Stimulated activated CD4-positive, alpha-beta T cell treated with anti-CD3 and anti-CD28 coated beads, Interleukin-4, amount 100 ng/mL, for 48 hours (primary cell): ENCODE measurements around the gene MCC.

Experiments used
- DNase-seq, 2 donors: peaks; one replicate each; pipeline ENCODE4 v3.0.0-alpha.2; 2020; ENCODE audit warnings: low read depth in 2 of 2

Gene MCC

DNA sequence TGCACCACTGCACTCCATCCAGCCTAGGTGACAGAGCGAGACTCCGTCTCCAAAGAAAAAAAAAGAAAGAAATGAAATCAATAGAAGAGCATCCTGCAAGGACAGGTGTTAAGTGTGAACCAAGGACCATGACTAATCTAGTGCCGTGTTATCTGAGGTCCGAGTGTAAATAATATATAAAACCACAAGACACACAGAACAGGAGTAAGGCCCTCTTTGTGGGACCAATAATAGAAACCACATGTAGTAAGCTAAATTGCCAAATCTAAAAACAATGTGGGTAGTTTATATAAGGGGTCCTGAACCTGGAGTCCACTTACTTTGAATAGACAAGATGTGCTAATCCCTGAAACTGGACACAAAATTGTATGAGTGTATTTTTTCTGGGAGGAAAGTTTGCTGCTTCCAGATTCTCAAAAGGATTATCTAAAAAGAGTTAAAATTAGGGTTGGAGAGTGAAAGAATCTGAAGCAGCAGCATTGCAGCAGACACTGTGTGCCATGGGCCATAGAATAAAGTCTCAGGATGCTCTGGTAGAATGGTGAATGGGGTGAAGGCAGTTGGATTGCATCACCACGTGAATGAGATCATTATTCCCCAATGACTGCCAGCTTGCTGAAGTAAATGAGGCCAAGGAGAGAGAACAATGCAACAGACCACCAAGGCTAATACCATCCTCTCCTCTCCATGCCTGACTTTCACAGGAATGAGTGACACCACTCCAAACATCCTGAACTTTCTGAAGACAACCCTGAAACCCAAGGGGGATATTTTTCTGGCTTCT lies 288.9 kb downstream of the MCC start:
- DNase-seq, result no peak

DNA sequence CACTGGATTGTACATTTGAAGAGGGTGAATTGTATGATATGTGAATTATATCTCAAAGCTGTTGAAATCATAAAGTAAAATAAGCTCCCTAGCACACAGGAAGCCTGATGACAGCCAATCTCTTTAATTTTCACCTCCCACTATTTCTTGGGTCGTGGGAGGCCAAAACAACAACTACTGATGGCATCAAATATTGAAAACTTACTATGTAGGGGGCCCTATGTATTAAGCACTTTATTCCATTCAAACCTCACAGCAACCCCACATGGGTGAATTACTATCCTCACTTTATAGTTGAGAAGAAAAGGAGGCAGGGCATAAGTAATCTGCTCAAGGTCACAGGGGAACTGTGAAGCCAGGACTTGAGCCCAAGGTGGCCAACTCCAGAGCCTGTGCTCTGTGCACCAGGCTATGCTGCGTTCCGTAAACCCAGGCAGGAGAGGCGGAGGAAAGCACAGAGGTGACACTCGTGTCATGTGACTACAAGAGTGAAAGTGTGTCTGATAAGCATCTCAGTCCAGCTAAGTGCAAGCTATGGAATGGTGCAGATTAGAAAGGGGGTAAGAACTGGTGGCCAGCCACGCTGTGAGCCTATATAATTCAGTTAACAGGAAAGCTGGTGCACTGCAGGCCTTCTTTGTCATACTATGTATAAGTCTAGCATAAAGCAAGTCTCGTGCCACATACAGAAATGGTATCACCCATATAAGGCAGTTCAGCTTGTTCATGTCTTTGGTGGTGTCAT lies 290.6 kb downstream of the MCC start:
- DNase-seq, result no peak

DNA sequence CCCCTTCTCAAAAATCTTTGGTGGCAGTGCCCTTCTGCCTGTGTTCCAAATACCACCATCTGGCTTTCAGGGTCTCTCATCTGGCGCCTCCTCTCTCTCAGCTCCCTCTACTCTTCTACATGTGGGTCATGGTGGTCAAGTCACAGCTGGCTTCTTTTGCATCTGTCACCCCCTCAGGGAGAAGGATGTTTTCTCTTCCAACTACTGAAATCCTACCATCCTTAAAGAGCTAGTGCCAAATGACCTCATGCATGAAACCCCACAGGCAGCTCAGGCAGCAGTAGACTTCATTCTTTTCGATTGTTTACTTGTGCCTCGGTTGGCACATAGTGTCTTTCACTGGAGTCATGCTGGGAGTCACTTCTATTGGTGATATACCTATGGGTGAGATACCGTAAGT lies 292.5 kb downstream of the MCC start:
- DNase-seq, result no peak

DNA sequence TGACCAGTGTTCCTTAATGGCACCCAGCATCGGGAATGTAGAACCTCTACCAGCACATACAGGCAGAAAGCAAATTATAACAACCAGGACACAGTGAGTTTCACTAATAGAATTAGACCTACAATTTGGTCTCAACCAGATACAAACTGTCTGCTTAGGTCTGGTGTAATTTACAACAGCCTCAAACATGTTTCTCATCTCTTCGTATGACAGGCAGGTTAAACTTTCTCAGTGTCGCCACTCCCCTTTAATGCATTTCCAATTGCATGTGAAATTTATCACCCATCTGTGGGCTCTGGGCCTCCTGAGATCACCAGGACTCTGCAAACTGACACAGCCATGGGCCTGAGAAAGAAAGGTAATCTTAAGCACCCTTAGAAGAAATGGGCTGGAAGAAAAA lies 293.0 kb downstream of the MCC start:
- no peak for DNase-seq

DNA sequence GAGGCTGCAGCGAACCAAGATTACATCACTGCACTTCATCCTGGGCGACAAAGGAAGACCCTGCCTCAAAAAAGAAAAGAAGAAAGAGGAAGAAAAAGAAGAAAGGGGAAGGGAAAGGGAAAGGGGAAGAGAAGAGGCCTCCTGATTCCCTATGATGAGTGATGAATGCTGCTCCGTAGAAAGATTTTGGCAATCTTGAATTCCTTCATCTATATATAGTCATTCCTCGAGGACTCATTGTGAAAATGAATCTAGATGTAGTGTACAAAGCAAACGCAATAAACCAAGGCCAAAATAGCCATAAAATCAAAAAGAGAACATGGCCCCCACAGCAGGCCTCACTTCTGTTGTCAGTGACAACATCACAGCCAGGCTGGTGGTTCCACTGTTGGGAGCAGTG lies 293.7 kb downstream of the MCC start:
- DNase-seq, result no peak

DNA sequence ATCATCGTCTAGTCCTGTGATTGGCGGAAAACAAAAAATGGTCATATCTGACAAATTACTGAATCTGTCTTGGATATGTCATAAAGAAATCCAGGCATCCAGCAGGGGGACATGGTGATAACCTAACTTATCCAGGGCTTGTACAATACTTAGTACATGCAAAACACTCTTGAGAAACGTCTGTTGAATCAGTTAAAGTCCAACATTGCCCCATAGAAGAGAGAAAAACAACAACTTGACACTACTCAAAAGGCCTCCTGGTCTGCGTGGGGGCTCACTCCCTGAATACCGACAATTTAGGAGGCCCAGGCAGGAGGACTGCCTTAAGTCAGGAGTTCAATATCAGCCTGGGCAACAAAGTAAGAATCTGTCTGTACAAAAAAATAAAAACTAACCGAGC lies 294.1 kb downstream of the MCC start:
- DNase-seq, result no peak

DNA sequence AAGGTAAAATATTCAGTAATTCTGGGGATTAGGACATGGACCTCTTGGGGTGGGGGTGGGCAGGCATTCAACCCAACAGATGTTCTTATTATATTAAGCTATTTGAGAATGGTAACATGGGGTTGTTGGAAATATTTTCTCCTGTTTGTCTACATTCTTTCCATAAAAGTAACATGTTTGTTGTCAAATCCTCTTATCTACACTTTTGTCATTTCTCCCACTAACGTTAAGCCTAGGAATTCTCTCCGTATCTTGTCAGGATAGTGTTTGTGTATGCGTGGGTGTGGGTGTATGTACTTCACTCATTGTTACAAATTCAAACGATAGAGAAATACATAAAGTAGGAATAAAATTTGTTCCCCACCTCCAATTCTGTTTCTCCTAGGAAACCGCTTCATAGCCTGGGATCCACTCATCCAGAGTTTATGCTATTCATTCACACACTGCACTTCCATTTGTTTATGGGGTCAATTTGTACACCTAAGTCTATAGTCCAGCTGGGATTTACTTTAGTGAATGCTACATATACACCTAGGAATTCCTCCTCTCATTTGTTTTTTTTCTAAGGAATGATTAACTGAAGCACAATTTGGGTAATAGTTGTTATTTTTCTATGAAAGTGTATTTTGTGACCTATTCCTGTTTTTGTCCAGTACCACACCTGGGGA lies 294.8 kb downstream of the MCC start:
- no peak for DNase-seq

DNA sequence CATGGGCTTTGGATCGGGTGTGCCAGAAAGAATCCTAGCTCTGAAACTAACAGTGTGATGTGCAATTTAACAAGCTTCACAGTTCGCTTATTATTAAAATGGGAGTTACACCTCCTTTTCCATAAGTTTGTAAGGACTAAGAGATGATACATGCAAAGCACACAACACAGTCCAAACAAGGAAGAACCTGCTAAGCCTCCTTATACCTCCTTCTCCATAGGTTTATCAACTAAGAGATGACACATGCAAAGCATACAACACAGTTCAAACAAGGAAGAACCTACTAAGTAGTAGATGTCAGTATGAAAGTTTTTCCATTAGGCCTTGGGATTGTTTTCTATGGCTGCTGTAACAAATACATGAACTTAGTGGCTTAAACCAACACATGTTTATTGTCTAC lies 295.7 kb downstream of the MCC start:
- no peak for DNase-seq

DNA sequence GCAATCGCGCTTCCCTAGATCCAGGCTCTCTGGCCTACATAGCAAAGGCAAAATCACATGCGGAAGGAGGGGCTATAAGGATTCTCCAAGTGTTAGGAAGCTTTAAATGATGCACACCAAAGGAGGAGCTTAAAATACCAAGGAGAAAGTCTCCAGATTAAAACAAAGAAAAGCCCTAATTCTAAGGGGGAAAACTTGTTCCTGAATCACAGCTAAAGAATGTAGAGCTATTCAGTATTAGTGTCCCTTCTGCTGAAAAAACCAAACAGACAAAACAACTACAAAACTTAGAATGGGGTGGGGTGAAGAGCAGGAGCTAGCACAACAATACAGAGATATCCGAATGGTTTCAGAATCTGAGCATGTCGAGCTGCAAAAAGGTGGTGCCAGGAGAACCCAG lies 297.9 kb downstream of the MCC start:
- DNase-seq, result no peak

DNA sequence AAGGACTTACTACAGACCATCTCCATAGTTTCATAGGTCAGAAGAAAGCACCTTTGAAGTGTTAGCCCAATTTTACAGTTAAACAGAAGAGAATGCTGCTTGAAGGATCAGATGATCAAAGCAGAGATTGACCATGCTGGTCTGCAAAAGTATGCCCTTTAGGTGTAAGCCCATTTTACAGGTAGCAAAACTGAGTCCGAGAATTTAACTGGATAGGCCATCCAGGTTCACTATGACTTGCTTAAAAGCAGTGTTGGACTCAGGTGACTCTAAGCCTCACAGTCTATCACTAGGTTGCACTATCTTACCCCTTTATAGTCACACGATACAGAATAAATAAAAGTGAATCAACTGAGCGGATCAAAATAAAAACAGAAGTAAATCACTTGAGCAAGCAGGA lies 299.0 kb downstream of the MCC start:
- DNase-seq, result no peak

DNA sequence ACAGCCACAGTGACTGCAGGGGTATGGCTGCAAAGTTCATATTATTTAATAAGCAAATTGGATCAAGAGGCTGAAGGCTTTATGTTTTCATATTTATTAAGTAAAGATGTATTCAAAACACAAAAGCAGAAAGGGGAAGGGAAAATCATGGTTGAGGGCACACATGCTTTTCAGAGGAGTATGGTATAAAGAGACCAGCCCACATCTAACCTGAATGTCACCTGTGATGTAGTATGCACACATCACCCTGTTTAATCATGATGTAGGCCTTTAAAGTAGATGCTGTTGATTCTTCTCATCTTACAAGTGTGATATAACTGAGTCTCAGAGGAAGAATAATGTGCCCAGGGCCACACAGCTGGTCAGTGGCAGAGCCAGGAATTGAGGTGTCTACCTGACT lies 299.8 kb downstream of the MCC start:
- DNase-seq, result no peak

DNA sequence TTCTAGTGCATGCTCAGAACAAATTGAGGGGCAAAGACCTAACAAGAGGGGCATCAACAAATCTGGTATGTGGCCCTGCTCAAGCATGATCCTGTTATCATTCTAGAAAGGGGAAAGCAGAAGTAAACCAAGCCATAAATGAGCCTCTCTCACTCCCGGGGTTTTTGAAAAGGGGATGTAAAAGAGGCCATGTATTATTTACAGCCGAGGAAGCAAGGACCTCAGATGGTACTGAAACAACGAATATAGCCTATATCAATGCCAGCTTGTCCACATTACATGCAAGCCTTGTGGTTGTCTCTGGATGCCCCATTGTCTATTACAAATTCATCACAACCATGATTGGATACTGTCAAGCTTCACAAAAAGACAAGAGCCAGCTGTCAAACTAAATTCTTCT lies 300.3 kb downstream of the MCC start:
- no peak for DNase-seq

DNA sequence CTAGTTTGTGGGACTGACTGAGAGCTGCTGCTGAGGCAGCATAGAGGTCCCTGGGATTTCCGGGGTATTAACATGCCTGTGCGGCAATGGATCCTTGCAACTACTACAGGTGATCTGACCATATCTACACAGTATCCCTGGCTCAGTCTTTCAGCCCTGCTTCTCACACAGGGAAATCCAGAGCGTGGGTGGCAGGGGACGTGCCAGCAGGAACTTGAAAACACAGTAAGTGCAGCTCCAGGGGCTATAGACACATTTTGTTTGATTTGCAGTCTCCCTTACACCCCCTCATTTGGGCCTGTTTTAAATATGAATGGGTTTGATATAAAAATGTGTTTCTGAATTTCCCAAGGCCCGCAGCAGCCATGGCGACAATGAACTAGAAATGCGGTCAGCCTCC lies 302.2 kb downstream of the MCC start:
- no peak for DNase-seq

DNA sequence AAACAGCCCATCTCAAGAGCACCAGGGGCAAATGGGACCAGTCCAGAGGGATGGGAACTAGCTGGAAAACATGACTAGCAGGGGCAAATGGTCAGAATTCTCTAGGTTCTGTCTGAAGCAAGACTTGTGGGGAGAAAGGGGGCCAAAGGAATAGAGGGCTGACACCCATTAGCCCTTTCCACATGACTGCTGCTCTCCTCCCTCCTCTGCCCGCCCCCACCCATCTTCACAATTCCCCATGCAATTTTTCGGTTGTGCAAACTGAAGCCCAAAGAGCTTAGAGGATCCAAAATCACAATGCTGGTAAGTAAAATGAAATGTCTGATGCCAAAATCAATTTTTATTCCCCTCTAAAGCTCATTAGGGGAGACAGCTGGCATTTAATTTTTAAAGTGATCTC lies 304.6 kb downstream of the MCC start:
- no peak for DNase-seq

DNA sequence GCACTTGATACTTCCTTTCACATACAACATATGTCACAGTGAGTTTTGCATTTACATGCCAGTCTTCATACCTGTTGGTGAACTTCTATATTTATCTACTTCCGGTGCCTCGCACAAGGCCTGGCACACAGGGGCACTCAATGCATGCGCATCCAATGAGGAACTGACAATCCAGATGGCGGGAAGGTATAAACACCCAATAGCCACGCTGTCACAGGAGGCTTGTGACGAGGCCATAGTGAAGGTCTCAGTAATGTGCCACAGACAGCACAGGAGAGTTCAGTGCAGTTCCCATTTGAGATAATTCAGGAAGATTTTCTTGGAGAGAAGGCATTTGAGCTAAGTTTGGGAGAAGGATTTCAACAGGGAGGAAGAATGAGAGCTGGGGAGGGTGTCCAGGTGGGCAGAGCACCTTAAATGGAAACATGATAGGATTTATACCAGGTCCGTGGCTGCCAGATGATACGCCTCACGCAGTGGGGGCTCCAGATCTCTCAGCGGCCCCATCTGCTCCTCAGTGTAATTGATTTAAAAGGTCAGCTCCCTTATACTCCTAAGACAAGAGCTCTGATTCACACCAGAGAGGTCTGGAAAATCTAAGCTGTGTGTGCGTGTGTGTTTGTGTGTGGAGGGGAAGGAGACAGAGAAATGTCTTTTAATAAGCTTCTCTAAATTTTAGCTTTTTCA lies 305.5 kb downstream of the MCC start:
- DNase-seq, result no peak

DNA sequence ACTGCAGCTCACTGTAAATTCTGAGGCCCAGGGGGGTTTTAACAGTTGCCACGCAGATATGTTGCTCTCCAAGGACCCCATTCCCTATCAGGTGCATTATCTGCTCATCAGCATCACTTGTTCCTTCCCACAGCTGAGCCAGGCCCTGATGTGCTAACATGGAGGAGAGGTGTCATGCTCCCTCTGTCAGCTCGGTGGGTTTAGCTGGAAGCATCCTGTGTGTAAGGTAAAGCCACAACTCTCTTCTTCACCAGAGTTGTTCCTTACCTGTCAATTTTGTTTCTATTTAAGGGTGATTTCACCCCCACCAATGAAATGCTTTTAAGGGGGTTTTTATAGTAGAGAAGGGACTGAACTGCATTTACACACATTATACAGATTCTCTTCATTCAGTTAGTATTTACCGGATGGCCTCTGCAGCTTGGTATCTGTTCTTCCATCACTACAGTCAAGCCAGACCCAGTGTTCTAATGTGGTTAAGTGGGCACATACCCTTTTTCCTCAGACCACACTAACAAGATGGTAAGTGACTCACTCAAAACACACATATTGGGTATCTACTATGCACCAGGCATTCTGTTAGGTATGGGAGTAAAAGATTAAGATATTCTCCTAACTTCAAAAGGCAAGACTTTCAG lies 306.3 kb downstream of the MCC start:
- DNase-seq, result no peak

DNA sequence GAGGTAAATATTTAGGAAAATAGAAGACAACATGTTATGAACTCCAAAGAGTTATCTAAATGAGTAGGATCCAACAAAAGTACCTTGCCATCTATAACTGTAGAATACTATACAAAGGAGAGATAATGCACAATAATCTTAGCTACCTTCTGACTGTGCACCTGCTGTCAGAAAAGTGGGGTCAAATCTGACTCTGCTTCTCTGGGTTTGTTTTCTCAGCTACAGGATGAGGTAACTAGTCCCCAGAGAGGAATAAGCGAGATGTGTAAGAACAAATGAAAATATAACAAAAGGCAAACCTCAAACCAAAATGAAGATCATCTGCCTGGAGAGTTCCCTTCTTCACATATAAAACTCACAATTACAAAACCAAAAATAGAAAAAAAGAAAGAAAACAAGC lies 306.8 kb downstream of the MCC start:
- DNase-seq, result no peak

DNA sequence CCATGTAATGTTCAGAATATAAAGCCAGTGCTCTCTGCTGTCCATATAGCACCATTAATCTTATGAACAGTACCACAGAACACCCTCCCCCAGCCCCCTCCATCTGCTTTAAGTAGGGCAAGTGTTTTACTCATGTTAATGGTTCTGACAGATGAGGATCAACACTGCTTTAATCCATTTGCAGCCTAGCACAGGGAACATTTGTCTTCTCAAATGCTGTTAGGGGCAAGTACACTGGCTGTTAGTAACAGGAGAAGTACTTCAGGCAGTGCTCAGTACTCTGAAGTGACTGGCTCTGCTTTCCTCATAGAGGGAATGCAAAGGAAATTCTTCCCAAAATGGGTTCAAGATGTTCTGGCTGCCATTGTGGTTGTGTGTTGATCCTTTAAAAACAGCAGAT lies 309.1 kb downstream of the MCC start:
- no peak for DNase-seq

DNA sequence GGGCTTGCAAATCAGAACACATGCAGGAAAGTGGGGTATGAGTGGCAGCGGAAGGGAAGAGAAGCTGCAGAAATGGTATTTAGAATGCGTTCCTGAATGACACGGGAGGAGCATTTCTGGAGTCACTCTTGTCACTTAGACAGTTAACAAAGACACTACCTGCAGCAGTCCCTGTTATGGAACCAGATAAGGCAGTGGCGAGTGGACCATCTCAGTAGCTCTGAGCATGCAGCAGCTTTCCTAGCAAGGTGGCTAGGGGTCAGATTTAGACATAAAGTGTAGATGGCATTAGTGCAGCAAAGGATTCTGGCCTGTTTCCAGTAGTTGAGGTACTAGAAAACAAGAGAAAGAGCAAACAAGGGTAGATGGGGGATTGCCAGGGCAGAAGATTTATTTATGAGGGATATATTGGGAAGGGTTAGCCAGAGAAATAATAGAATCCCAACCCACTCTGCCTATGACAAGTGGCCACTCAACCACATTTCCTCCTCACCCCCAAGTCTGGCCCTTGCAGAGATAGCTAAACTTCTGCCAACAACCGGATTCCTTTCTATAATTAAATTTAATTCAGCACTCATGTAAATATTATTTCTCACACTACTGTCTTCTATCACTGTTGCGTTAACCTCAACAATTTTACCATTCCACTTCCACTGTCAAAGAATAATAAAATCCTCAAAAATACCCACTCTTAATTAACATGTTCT lies 310.0 kb downstream of the MCC start:
- no peak for DNase-seq

DNA sequence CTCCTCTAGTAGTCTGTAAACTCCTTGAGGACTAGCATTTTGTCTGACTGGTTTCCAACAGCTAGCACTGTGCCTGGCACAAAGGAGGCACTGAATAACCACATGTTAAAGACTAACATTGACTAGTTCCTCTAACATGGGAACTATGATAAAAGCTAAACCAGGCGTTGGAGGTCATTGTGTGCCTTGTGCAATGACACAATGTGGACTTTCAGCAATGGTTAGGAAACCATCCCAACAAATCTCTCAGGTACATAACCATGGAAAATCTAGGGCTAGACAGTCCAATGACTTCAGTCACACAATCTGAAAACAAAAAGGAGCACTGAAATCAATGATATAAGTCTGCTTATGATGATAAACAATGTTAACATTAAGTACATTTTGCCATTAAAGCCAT lies 311.0 kb downstream of the MCC start:
- DNase-seq, result no peak

DNA sequence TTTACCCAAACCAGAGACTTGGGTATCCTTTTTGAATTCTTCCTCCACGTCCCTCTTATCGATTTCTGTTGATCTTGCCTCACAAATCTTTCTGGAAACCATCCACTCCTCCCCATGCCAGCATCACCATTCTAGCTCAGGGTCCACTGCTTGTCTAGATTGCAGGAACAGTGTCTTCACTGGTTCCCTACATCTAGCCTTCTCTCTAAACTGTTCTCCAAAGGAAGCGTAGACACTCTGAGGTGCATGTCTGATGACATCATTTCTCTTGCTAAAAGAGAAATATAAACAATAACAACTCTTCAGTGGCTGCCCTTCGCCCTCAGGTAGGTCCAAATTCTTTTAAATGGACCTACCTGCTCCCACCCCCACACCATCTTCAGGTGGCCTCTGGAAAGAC lies 311.5 kb downstream of the MCC start:
- DNase-seq, result no peak
